Endodermal cell (in vitro differentiated cells): Measurements from ENCODE around the gene KANSL2. TPM values are rescaled to one million over a fixed set of nuclear protein-coding genes. Genes with fewer than 3 reads are reported as not detected.
"Not testable (repeated sequence)": the region's sequence is repeated elsewhere in the genome, so short reads cannot be mapped to it uniquely, and the experiment has no call there.

Source experiments
- DNase-seq: peaks from one replicate; pipeline ENCODE4 v3.0.0-alpha.2; 2017
- H3K27ac ChIP-seq: 2 replicates; pipeline ENCODE4 v1.5.1; 2013; ENCODE audit warnings: mild to moderate bottlenecking, low read depth, low read length, moderate library complexity
- H3K27me3 ChIP-seq: 2 replicates; pipeline ENCODE4 v1.6.1; 2013; ENCODE audit warnings: mild to moderate bottlenecking, low read length, moderate library complexity; ENCODE audit not compliant: insufficient read depth, control insufficient read depth, poor library complexity, severe bottlenecking
- H3K36me3 ChIP-seq: 2 replicates; pipeline ENCODE4 v1.7.0; 2013; ENCODE audit warnings: mild to moderate bottlenecking, low read length, moderate library complexity; ENCODE audit not compliant: control insufficient read depth, insufficient read depth
- H3K4me1 ChIP-seq: one replicate; pipeline ENCODE4 v1.7.0; 2013; ENCODE audit warnings: low read length; ENCODE audit not compliant: control insufficient read depth, insufficient read depth
- H3K4me3 ChIP-seq: 2 replicates; pipeline ENCODE4 v1.5.1; 2013; ENCODE audit warnings: mild to moderate bottlenecking, low read length, moderate library complexity
- H3K9ac ChIP-seq: 2 replicates; pipeline ENCODE4 v1.6.1; 2013; ENCODE audit warnings: mild to moderate bottlenecking, low read length, moderate library complexity; ENCODE audit not compliant: poor library complexity, severe bottlenecking; ENCODE audit errors: extremely low read depth
- H3K9me3 ChIP-seq: 2 replicates; pipeline ENCODE4 v1.6.1; 2013; ENCODE audit warnings: mild to moderate bottlenecking, low read length, moderate library complexity; ENCODE audit not compliant: control insufficient read depth
- H3K27ac Mint-ChIP-seq: 2 replicates; pipeline ENCODE4 v1.8.0; 2020; ENCODE audit warnings: mixed read lengths
- H3K27me3 Mint-ChIP-seq: 2 replicates; pipeline ENCODE4 v1.8.0; 2021; ENCODE audit warnings: mild to moderate bottlenecking, mixed read lengths; ENCODE audit not compliant: insufficient read depth
- H3K36me3 Mint-ChIP-seq: 2 replicates; pipeline ENCODE4 v1.8.0; 2020; ENCODE audit warnings: low read depth, mixed read lengths
- H3K4me1 Mint-ChIP-seq: 2 replicates; pipeline ENCODE4 v1.8.0; 2020; ENCODE audit warnings: mixed read lengths
- H3K4me3 Mint-ChIP-seq: 2 replicates; pipeline ENCODE4 v1.8.0; 2020; ENCODE audit warnings: mild to moderate bottlenecking, moderate library complexity, mixed read lengths
- H3K9me3 Mint-ChIP-seq: 2 replicates; pipeline ENCODE4 v1.8.0; 2020; ENCODE audit warnings: mild to moderate bottlenecking, mixed read lengths
- WGBS, 2 experiments: methylation state at CpG; one replicate each; pipeline versions ENCODE4 v1.1.5 to v1.1.7; 2013; ENCODE audit warnings: missing lambda C conversion rate in 2 of 2, mixed read lengths in 1 of 2; ENCODE audit not compliant: insufficient coverage in 1 of 2, insufficient read length in 1 of 2; 5-methylcytosine and 5-hydroxymethylcytosine counted together
- total RNA-seq, 2 donors: library from RNA; stranded (reverse); fragmentation: NEBNext Ultra II Directional in 1 of 2; extraction: Animal tissue kit (Norgen Biotek cat#: 25700) in 1 of 2; gene quantifications; 2 replicates in 1 of 2; 3 replicates in 1 of 2; pipeline ENCODE4 v1.2.1, GENCODE V29; 2021
- TF ChIP-seq, protein P1 (sequence below): fragments of 200-600 bp; sonication (generic); conservative IDR thresholded peaks from 2 replicates; pipeline ENCODE4 v1.5.0; 2021; ENCODE audit warnings: antibody characterized with exemption, mild to moderate bottlenecking

KANSL2 gene
- total RNA-seq, 2 donors from 2014 or later = 39.6 to 41.5 TPM

DNA sequence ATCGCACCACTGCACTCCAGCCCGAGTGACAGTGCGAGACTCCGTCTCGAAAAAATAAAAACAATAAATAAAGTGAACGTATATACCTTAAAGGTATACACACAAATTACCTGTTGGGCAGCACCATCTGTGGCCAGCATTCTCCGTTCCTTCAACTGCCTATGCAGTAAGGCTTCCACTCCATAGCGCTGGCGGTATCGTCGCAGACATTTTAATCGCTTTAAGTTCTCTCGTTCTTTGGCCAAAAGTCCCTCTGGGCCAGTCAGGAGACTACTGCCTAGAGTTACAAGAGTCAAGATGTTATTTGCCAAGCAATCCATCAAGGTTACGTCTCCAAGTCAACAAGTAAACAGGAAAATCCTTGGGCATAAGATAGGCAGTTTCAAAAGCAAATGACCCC is 13.0 kb downstream of the KANSL2 start:
- TF ChIP-seq, protein P1, sequence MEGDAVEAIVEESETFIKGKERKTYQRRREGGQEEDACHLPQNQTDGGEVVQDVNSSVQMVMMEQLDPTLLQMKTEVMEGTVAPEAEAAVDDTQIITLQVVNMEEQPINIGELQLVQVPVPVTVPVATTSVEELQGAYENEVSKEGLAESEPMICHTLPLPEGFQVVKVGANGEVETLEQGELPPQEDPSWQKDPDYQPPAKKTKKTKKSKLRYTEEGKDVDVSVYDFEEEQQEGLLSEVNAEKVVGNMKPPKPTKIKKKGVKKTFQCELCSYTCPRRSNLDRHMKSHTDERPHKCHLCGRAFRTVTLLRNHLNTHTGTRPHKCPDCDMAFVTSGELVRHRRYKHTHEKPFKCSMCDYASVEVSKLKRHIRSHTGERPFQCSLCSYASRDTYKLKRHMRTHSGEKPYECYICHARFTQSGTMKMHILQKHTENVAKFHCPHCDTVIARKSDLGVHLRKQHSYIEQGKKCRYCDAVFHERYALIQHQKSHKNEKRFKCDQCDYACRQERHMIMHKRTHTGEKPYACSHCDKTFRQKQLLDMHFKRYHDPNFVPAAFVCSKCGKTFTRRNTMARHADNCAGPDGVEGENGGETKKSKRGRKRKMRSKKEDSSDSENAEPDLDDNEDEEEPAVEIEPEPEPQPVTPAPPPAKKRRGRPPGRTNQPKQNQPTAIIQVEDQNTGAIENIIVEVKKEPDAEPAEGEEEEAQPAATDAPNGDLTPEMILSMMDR = no peak
- WGBS, 2 experiments = 98 to 99% methylated on average over 12 to 14 of the region's 14 CpGs
- Histone ChIP-seq H3K27ac (no peak overlapping the region), H3K4me1 (no peaks in the 10 kb centered on the region), H3K27me3 (no peaks in the 10 kb centered on the region), H3K9ac (no peak overlapping the region), H3K36me3 (peaks cover 89% of the 10 kb centered on the region), H3K4me3 (no peak overlapping the region), H3K9me3 (no peaks in the 10 kb centered on the region)
- Mint-ChIP-seq H3K4me1 (no peaks in the 10 kb centered on the region), H3K36me3 (peaks cover 68% of the 10 kb centered on the region), H3K4me3 (no peak overlapping the region), H3K27ac (no peak overlapping the region), H3K9me3 (no peaks in the 10 kb centered on the region), H3K27me3 (no peaks in the 10 kb centered on the region)
- DNase-seq = no peak

DNA sequence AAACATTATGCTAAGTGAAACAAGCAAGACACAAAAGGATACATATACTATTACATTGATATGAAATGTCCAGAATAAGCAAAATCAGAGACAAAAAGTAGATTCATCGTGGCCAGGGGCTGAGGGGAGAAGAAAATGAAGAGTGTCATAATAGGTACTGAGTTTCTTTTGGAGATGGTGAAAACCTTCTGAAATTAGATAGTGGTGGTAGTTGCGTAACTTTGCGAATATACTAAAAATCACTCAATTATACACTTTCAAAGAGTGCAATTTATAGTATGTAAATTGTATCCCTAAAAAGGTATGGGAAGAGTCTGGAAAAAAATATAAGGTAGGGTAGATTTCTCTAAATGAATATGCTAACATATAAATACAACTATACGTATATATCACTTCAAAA is 22.2 kb downstream of the KANSL2 start:
- H3K4me1 ChIP-seq = no peaks in the 10 kb centered on the region
- Mint-ChIP-seq H3K27ac (no peak overlapping the region), H3K9me3 (no peaks in the 10 kb centered on the region), H3K4me1 (no peaks in the 10 kb centered on the region), H3K4me3 (no peak overlapping the region), H3K27me3 (no peaks in the 10 kb centered on the region), H3K36me3 (peaks cover 68% of the 10 kb centered on the region)
- peak; percentile 1 for DNase-seq
- H3K27ac ChIP-seq = no peak overlapping the region
- peaks cover 81% of the 10 kb centered on the region for H3K36me3 ChIP-seq
- no peak overlapping the region for H3K4me3 ChIP-seq
- WGBS, 2 experiments = 94 to 97% methylated on average over 2 of the region's 4 CpGs
- H3K9me3 ChIP-seq = no peaks in the 10 kb centered on the region
- H3K9ac ChIP-seq = no peak overlapping the region
- H3K27me3 ChIP-seq = no peaks in the 10 kb centered on the region
- TF ChIP-seq, protein P1 = no peak

DNA sequence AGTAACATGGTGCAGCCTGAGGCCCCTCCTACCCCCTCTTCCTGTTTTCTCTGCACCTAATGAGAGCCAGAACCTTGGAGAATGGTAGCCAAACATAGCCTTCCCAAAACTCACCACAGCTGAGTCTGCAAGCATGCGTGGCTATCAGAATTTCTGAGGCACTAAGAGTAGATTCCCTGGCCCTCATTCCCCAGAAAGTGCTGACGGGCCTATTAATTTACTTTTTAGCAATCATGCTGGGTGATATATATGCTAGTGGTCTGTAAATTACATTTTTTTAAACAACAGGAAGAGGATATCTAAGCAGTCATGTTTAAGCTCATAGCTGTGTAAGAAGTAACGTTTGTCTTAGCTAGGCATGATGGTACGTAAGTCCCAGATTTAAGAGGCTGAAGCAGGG is 30.4 kb downstream of the KANSL2 start:
- Histone ChIP-seq H3K9me3 (peaks cover 4% of the 10 kb centered on the region), H3K4me3 (no peak overlapping the region), H3K36me3 (peaks cover 85% of the 10 kb centered on the region), H3K27me3 (no peaks in the 10 kb centered on the region), H3K4me1 (no peaks in the 10 kb centered on the region), H3K27ac (no peak overlapping the region), H3K9ac (no peak overlapping the region)
- Mint-ChIP-seq H3K4me3 (no peak overlapping the region), H3K27ac (no peak overlapping the region), H3K27me3 (no peaks in the 10 kb centered on the region), H3K9me3 (peaks cover 3% of the 10 kb centered on the region), H3K4me1 (no peaks in the 10 kb centered on the region), H3K36me3 (peaks cover 52% of the 10 kb centered on the region)
- DNase-seq = no peak
- 80% methylated on average over 4 of the region's 4 CpGs; no CpG with 5 or more reads in 1 of the 2 experiments for WGBS, 2 experiments
- TF ChIP-seq, protein P1 = no peak

DNA sequence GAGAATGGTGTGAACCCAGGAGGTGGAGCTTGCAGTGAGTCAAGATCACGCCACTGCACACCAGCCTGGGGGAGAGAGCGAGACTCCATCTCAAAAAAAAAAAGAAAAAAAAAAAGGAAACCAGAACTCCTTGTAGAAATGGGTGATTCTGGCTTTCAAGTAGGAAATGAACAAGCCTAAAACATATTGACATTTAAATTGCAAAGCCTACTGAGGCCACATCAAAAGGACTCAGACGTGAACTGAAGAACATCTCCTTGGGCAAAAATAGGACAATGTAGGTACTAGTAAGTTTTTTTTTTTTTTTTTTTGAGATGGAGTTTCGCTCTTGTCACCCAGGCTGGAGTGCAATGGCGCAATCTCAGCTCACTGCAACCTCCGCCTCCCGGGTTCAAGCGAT is 36.7 kb downstream of the KANSL2 start:
- not testable (repeated sequence) for DNase-seq, H3K27ac ChIP-seq, H3K27me3 ChIP-seq, H3K27ac Mint-ChIP-seq, H3K4me1 ChIP-seq, H3K4me3 ChIP-seq, H3K4me3 Mint-ChIP-seq, H3K9ac ChIP-seq, H3K27me3 Mint-ChIP-seq, H3K4me1 Mint-ChIP-seq
- 98% methylated on average over 7 of the region's 8 CpGs; no CpG with 5 or more reads in 1 of the 2 experiments for WGBS, 2 experiments
- peaks cover 67% of the 10 kb centered on the region for H3K36me3 ChIP-seq
- peaks cover 48% of the 10 kb centered on the region for H3K9me3 ChIP-seq
- H3K36me3 Mint-ChIP-seq = peaks cover 73% of the 10 kb centered on the region
- peaks cover 48% of the 10 kb centered on the region for H3K9me3 Mint-ChIP-seq
